A172 (cell line): ENCODE results near the gene ACTG2. TPM values are rescaled to one million over a fixed set of nuclear protein-coding genes. Genes with fewer than 3 reads are reported as not detected.
"Not testable (repeated sequence)": the region's sequence is repeated elsewhere in the genome, so short reads cannot be mapped to it uniquely, and the experiment has no call there.

Source experiments
- DNase-seq: peaks from one replicate; pipeline ENCODE4 v3.0.0-alpha.2; 2015; ENCODE audit warnings: low spot score
- total RNA-seq: library from RNA; depleted of rRNA; stranded (reverse); fragments of >200 nt; shearing (Covaris generic); gene quantifications from 2 replicates; pipeline ENCODE4 v1.2.3, GENCODE V29; 2014

ACTG2 gene
- total RNA-seq, 1 experiment from 2014 or later = not detected

GRCh38 chr2:73893764-73894474, 1.1 kb downstream of the ACTG2 start:
- no peak for DNase-seq

- DNase-seq = no peak
Measured at GRCh38 chr2:73894475-73894850, 1.7 kb downstream of the ACTG2 start.

- no peak for DNase-seq
Measured at GRCh38 chr2:73894877-73895276, 2.1 kb downstream of the ACTG2 start.

GRCh38 chr2:73895473-73895872, 2.7 kb downstream of the ACTG2 start:
- no peak for DNase-seq

- no peak for DNase-seq
Measured at GRCh38 chr2:73896362-73897239, 3.8 kb downstream of the ACTG2 start.

GRCh38 chr2:73897240-73897583, 4.4 kb downstream of the ACTG2 start:
- DNase-seq = no peak

- no peak for DNase-seq
Measured at GRCh38 chr2:73897934-73898333, 5.1 kb downstream of the ACTG2 start.

GRCh38 chr2:73899801-73900336, 7.1 kb downstream of the ACTG2 start:
- no peak for DNase-seq

- no peak for DNase-seq
Measured at GRCh38 chr2:73901143-73901542, 8.3 kb downstream of the ACTG2 start.

- no peak for DNase-seq
Measured at GRCh38 chr2:73902284-73902683, 9.5 kb downstream of the ACTG2 start.

- DNase-seq = no peak
Measured at GRCh38 chr2:73903313-73903712, 10.5 kb downstream of the ACTG2 start.

- DNase-seq = not testable (repeated sequence)
Measured at GRCh38 chr2:73903949-73904613, 11.3 kb downstream of the ACTG2 start.

- no peak for DNase-seq
Measured at GRCh38 chr2:73904952-73905351, 12.1 kb downstream of the ACTG2 start.

- no peak for DNase-seq
Measured at GRCh38 chr2:73906847-73907505, 14.2 kb downstream of the ACTG2 start.

- DNase-seq = peak; percentile 62
Measured at GRCh38 chr2:73907840-73908452, 15.1 kb downstream of the ACTG2 start.

- DNase-seq = no peak
Measured at GRCh38 chr2:73908689-73909652, 16.2 kb downstream of the ACTG2 start.

GRCh38 chr2:73910873-73911547, 18.2 kb downstream of the ACTG2 start:
- no peak for DNase-seq

GRCh38 chr2:73911548-73912208, 18.9 kb downstream of the ACTG2 start:
- no peak for DNase-seq

GRCh38 chr2:73913414-73914054, 20.7 kb downstream of the ACTG2 start:
- no peak for DNase-seq
